ENCODE measurements around the gene PBX4. TPM values are rescaled to one million over a fixed set of nuclear protein-coding genes. Genes with fewer than 3 reads are reported as not detected.

Gene PBX4
- total RNA-seq, 1 experiment from 2014 or later: 0.30 TPM

GRCh38 chr19:19523177-19523576, 95.3 kb downstream of the PBX4 start:
- no peak for TF ChIP-seq CTCF (IDR thresholded peaks at IDR 0.05; ENCODE audit: unreplicated experiment)
- Mint-ChIP-seq H3K9me3 (ENCODE audit: unreplicated experiment) (no peaks in the 10 kb centered on the region), H3K27ac (ENCODE audit: low read depth, unreplicated experiment) (no peak overlapping the region), H3K36me3 (ENCODE audit: insufficient read depth, unreplicated experiment) (peaks cover 52% of the 10 kb centered on the region), H3K4me3 (ENCODE audit: unreplicated experiment) (no peak overlapping the region), H3K27me3 (ENCODE audit: insufficient read depth, unreplicated experiment) (no peaks in the 10 kb centered on the region), H3K4me1 (ENCODE audit: insufficient read depth, unreplicated experiment) (peaks cover 6% of the 10 kb centered on the region)
- POLR2A ChIA-PET: interaction anchor here (1.2 kb wide), 1 partner anchor 105 kb away, joined by 3 read pairs; no protein-coding TSS in a partner anchor
- intact Hi-C loops (cut with micrococcal nuclease): no loop called here
- no TSS peak for BruUV-seq (replicated peaks)
- DNase-seq (ENCODE audit: unreplicated experiment): no peak
- CTCF ChIA-PET: interaction anchor here (1.1 to 2.9 kb wide), 2 partner anchors 9 to 121 kb away, joined by 4 to 21 read pairs; no protein-coding TSS in a partner anchor

GRCh38 chr19:19520989-19521388, 97.5 kb downstream of the PBX4 start:
- Mint-ChIP-seq H3K27me3 (ENCODE audit: insufficient read depth, unreplicated experiment) (no peaks in the 10 kb centered on the region), H3K4me1 (ENCODE audit: insufficient read depth, unreplicated experiment) (peaks cover 6% of the 10 kb centered on the region), H3K27ac (ENCODE audit: low read depth, unreplicated experiment) (no peak overlapping the region), H3K4me3 (ENCODE audit: unreplicated experiment) (no peak overlapping the region), H3K36me3 (ENCODE audit: insufficient read depth, unreplicated experiment) (peaks cover 34% of the 10 kb centered on the region), H3K9me3 (ENCODE audit: unreplicated experiment) (no peaks in the 10 kb centered on the region)
- CTCF ChIA-PET: interaction anchor here (0.9 to 2.9 kb wide), 3 partner anchors 9 to 59 kb away, joined by 3 to 21 read pairs (median 4); no protein-coding TSS in a partner anchor
- no peak for TF ChIP-seq CTCF (IDR thresholded peaks at IDR 0.05; ENCODE audit: unreplicated experiment)
- DNase-seq (ENCODE audit: unreplicated experiment): no peak
- BruUV-seq (replicated peaks): no TSS peak
- intact Hi-C loops (cut with micrococcal nuclease): no loop called here
- POLR2A ChIA-PET: no interaction called here

- ChIA-PET CTCF (interaction anchor here (3.5 kb wide), 1 partner anchor 15 kb away, joined by 13 read pairs; no protein-coding TSS in a partner anchor), POLR2A (interaction anchor here (0.7 to 2.8 kb wide), 5 partner anchors 12 to 213 kb away, joined by 3 to 12 read pairs (median 7); partner anchors contain the start of genes GATAD2A and YJEFN3)
- no peaks in the 10 kb centered on the region for H3K27me3 Mint-ChIP-seq (ENCODE audit: insufficient read depth, unreplicated experiment)
- H3K9me3 Mint-ChIP-seq (ENCODE audit: unreplicated experiment): no peaks in the 10 kb centered on the region
- H3K36me3 Mint-ChIP-seq (ENCODE audit: insufficient read depth, unreplicated experiment): peaks cover 34% of the 10 kb centered on the region
- TF ChIP-seq CTCF (IDR thresholded peaks at IDR 0.05; ENCODE audit: unreplicated experiment): no peak
- intact Hi-C loops (cut with micrococcal nuclease): no loop called here
- no peak for DNase-seq (ENCODE audit: unreplicated experiment)
- peaks cover 9% of the 10 kb centered on the region for H3K4me1 Mint-ChIP-seq (ENCODE audit: insufficient read depth, unreplicated experiment)
- H3K27ac Mint-ChIP-seq (ENCODE audit: low read depth, unreplicated experiment): no peak overlapping the region
- TSS peak; percentile 51 for BruUV-seq (replicated peaks)
- H3K4me3 Mint-ChIP-seq (ENCODE audit: unreplicated experiment): peak overlapping the region; percentile 93
These were observed 101.3 kb downstream of the PBX4 start for GRCh38 chr19:19517235-19517619.

GRCh38 chr19:19515642-19516519, 102.6 kb downstream of the PBX4 start, which contains the start of gene NDUFA13:
Gene NDUFA13 (plus strand): TSS chr19:19516225. CDS start chr19:19516239, 14 bp downstream.
- intact Hi-C loops (cut with micrococcal nuclease): no loop called here
- ChIA-PET POLR2A (interaction anchor here (0.5 to 2.8 kb wide), 18 partner anchors 7 to 444 kb away, joined by 3 to 12 read pairs (median 4); partner anchors contain the start of genes GATAD2A, GMIP and YJEFN3), CTCF (interaction anchor here (0.6 to 3.5 kb wide), 9 partner anchors 15 to 1402 kb away, joined by 3 to 13 read pairs (median 3); partner anchors contain the start of gene GMIP)
- Mint-ChIP-seq H3K4me3 (ENCODE audit: unreplicated experiment) (peak within 1 kb of the TSS; percentile 93), H3K36me3 (ENCODE audit: insufficient read depth, unreplicated experiment) (peaks cover 35% of the 10 kb centered on the region), H3K27me3 (ENCODE audit: insufficient read depth, unreplicated experiment) (no peaks in the 10 kb centered on the region), H3K27ac (ENCODE audit: low read depth, unreplicated experiment) (peak within 1 kb of the TSS; percentile 96), H3K4me1 (ENCODE audit: insufficient read depth, unreplicated experiment) (peaks cover 12% of the 10 kb centered on the region), H3K9me3 (ENCODE audit: unreplicated experiment) (no peaks in the 10 kb centered on the region)
- peak; percentile 95 for DNase-seq (ENCODE audit: unreplicated experiment)
- no peak for TF ChIP-seq CTCF (IDR thresholded peaks at IDR 0.05; ENCODE audit: unreplicated experiment)
- BruUV-seq (replicated peaks): TSS peak; percentile 83
